H9 (cell line): ENCODE data around the gene GYS1. TPM values are rescaled to one million over a fixed set of nuclear protein-coding genes. Genes with fewer than 3 reads are reported as not detected.

ENCODE experiments used
- DNase-seq: peaks from one replicate; pipeline ENCODE4 v3.0.0-alpha.2; 2017
- H2AFZ ChIP-seq: one replicate; pipeline ENCODE4 v1.6.1; 2013; ENCODE audit warnings: mild to moderate bottlenecking, low read length, control low read depth, moderate library complexity
- H2AK5ac ChIP-seq: 2 replicates; pipeline ENCODE4 v1.6.1; 2013; ENCODE audit warnings: low read length, control low read depth, mixed read lengths; ENCODE audit not compliant: insufficient read length
- H2BK120ac ChIP-seq: one replicate; pipeline ENCODE4 v1.6.1; 2013; ENCODE audit warnings: low read depth, mild to moderate bottlenecking, low read length, control low read depth, inconsistent platforms; ENCODE audit not compliant: poor library complexity, severe bottlenecking
- H2BK12ac ChIP-seq: 2 replicates; pipeline ENCODE4 v1.6.1; 2013; ENCODE audit warnings: low read length, control low read depth, mixed read lengths, low read depth; ENCODE audit not compliant: insufficient read length
- H2BK15ac ChIP-seq: 2 replicates; pipeline ENCODE4 v1.6.1; 2013; ENCODE audit warnings: low read depth, low read length, control low read depth
- H2BK20ac ChIP-seq: one replicate; pipeline ENCODE4 v1.6.1; 2013; ENCODE audit warnings: low read depth, mild to moderate bottlenecking, low read length, control low read depth, inconsistent platforms; ENCODE audit not compliant: poor library complexity, severe bottlenecking
- H2BK5ac ChIP-seq: 2 replicates; pipeline ENCODE4 v1.6.1; 2013; ENCODE audit warnings: low read length, control low read depth, mixed read lengths; ENCODE audit not compliant: insufficient read length
- H3K14ac ChIP-seq: 2 replicates; pipeline ENCODE4 v1.6.1; 2013; ENCODE audit warnings: low read length, control low read depth; ENCODE audit not compliant: insufficient read depth
- H3K18ac ChIP-seq: 2 replicates; pipeline ENCODE4 v1.6.1; 2013; ENCODE audit warnings: low read depth, mild to moderate bottlenecking, mixed read lengths, low read length, control low read depth; ENCODE audit not compliant: insufficient read length
- H3K23ac ChIP-seq: 2 replicates; pipeline ENCODE4 v1.6.1; 2013; ENCODE audit warnings: low read length, control low read depth, mixed read lengths, low read depth; ENCODE audit not compliant: insufficient read length
- H3K23me2 ChIP-seq: 2 replicates; pipeline ENCODE4 v1.6.1; 2013; ENCODE audit warnings: low read depth, mild to moderate bottlenecking, mixed read lengths, low read length, control low read depth; ENCODE audit not compliant: insufficient read length, poor library complexity, severe bottlenecking
- H3K27ac ChIP-seq: 2 replicates; pipeline ENCODE4 v1.5.1; 2013; ENCODE audit warnings: low read length, control low read depth, mixed read lengths, low read depth; ENCODE audit not compliant: insufficient read length
- H3K27me3 ChIP-seq: 2 replicates; pipeline ENCODE4 v1.6.1; 2013; ENCODE audit warnings: low read length, control low read depth, inconsistent platforms; ENCODE audit not compliant: insufficient read depth
- H3K4ac ChIP-seq: 2 replicates; pipeline ENCODE4 v1.6.1; 2013; ENCODE audit warnings: low read depth, mild to moderate bottlenecking, control low read depth, inconsistent platforms, low read length, moderate library complexity
- H3K4me1 ChIP-seq: 2 replicates; pipeline ENCODE4 v1.6.1; 2013; ENCODE audit warnings: low read length, control low read depth, inconsistent platforms; ENCODE audit not compliant: insufficient read depth
- H3K4me2 ChIP-seq: 2 replicates; pipeline ENCODE4 v1.6.1; 2013; ENCODE audit warnings: low read length, control low read depth, mixed read lengths; ENCODE audit not compliant: insufficient read length, insufficient read depth
- H3K56ac ChIP-seq: 2 replicates; pipeline ENCODE4 v1.6.1; 2013; ENCODE audit warnings: low read depth, mild to moderate bottlenecking, mixed read lengths, low read length, control low read depth; ENCODE audit not compliant: insufficient read length
- H3K79me1 ChIP-seq: 2 replicates; pipeline ENCODE4 v1.6.1; 2013; ENCODE audit warnings: low read depth, mild to moderate bottlenecking, moderate library complexity, low read length, control low read depth, inconsistent platforms; ENCODE audit not compliant: insufficient read depth, poor library complexity, severe bottlenecking
- H3K79me2 ChIP-seq: 2 replicates; pipeline ENCODE4 v1.6.1; 2013; ENCODE audit warnings: low read length, control low read depth, inconsistent platforms; ENCODE audit not compliant: insufficient read depth
- H3K9ac ChIP-seq: 2 replicates; pipeline ENCODE4 v1.6.1; 2013; ENCODE audit warnings: low read length, control low read depth, mixed read lengths; ENCODE audit not compliant: insufficient read length; ENCODE audit errors: extremely low read depth
- H3K9me3 ChIP-seq: one replicate; pipeline ENCODE4 v1.6.1; 2013; ENCODE audit warnings: low read depth, low read length, inconsistent platforms; ENCODE audit not compliant: control insufficient read depth
- H3T11ph ChIP-seq: one replicate; pipeline ENCODE4 v1.6.1; 2013; ENCODE audit warnings: mild to moderate bottlenecking, low read length, control low read depth, inconsistent platforms
- H4K20me1 ChIP-seq: one replicate; pipeline ENCODE4 v1.6.1; 2013; ENCODE audit not compliant: control insufficient read depth, insufficient read length, insufficient read depth
- H4K5ac ChIP-seq: 2 replicates; pipeline ENCODE4 v1.6.1; 2013; ENCODE audit warnings: low read depth, mild to moderate bottlenecking, mixed read lengths, low read length, control low read depth; ENCODE audit not compliant: insufficient read length
- H4K8ac ChIP-seq: replicated peaks from 2 replicates; pipeline ENCODE4 v1.6.1; 2013; ENCODE audit warnings: low read length, control low read depth, mixed read lengths, low read depth; ENCODE audit not compliant: insufficient read length
- H4K91ac ChIP-seq: 2 replicates; pipeline ENCODE4 v1.6.1; 2013; ENCODE audit warnings: low read depth, mild to moderate bottlenecking, moderate library complexity, mixed read lengths, low read length, control low read depth; ENCODE audit not compliant: insufficient read length
- H3K27ac Mint-ChIP-seq, 3 experiments: 2 replicates in 2 of 3; 3 replicates in 1 of 3; pipeline ENCODE4 v1.8.0; 2020 to 2021; ENCODE audit warnings: mixed read lengths in 3 of 3, mild to moderate bottlenecking in 1 of 3, moderate library complexity in 1 of 3
- H3K27me3 Mint-ChIP-seq: 2 replicates; pipeline ENCODE4 v1.8.0; 2021; ENCODE audit warnings: low read depth, mild to moderate bottlenecking, moderate library complexity, mixed read lengths
- H3K36me3 Mint-ChIP-seq, 3 experiments: 2 replicates in 2 of 3; 3 replicates in 1 of 3; pipeline ENCODE4 v1.8.0; 2020 to 2021; ENCODE audit warnings: low read depth in 3 of 3, mixed read lengths in 3 of 3; ENCODE audit not compliant: insufficient read depth in 1 of 3
- H3K4me1 Mint-ChIP-seq, 2 experiments: 2 replicates each; pipeline ENCODE4 v1.8.0; 2020; ENCODE audit warnings: mixed read lengths in 2 of 2
- H3K4me3 Mint-ChIP-seq, 2 experiments: 2 replicates in 1 of 2; 3 replicates in 1 of 2; pipeline ENCODE4 v1.8.0; 2020 to 2021; ENCODE audit warnings: mild to moderate bottlenecking in 2 of 2, mixed read lengths in 2 of 2, moderate library complexity in 1 of 2
- H3K9me3 Mint-ChIP-seq, 2 experiments: 2 replicates in 1 of 2; 3 replicates in 1 of 2; pipeline ENCODE4 v1.8.0; 2020; ENCODE audit warnings: mild to moderate bottlenecking in 2 of 2, mixed read lengths in 2 of 2, moderate library complexity in 1 of 2
- CTCF ChIP-seq: fragments of 200-600 bp; sonication (generic); conservative IDR thresholded peaks from 3 replicates; pipeline ENCODE4 v1.8.0; 2021; ENCODE audit warnings: antibody characterized with exemption, mild to moderate bottlenecking
- WGBS: extraction: QIAGEN DNeasy Blood & Tissue Kit; methylation state at CpG from one replicate; pipeline ENCODE4 v1.1.7; 2013; ENCODE audit warnings: missing lambda C conversion rate, low lambda C conversion rate, mixed read lengths; ENCODE audit not compliant: insufficient read length; ENCODE audit errors: extremely low coverage; 5-methylcytosine and 5-hydroxymethylcytosine counted together
- total RNA-seq: library from RNA; stranded (reverse); gene quantifications from 2 replicates; pipeline ENCODE4 v1.2.1, GENCODE V29; 2021

The GYS1 gene
- total RNA-seq, 1 experiment from 2014 or later = 44.3 TPM

- no peak overlapping the region for H3K4me3 Mint-ChIP-seq
Observed at GRCh38 chr19:48988286-48988685, 4.8 kb downstream of the GYS1 start.

More at GRCh38 chr19:48988286-48988685, 4.8 kb downstream of the GYS1 start:
- Mint-ChIP-seq H3K27ac (peak overlapping the region in 1 of 3 experiments; percentile 11; a peak in 2 of 7 replicates), H3K27me3 (no peaks in the 10 kb centered on the region), H3K4me1 (peaks cover 20 to 21% of the 10 kb centered on the region in 2 experiments), H3K36me3 (peaks cover 21 to 59% (median 53%) of the 10 kb centered on the region in 3 experiments), H3K9me3 (no peaks in the 10 kb centered on the region)
- no peak overlapping the region for H2BK20ac ChIP-seq
- no peak overlapping the region for H2BK12ac ChIP-seq
- H3K23ac ChIP-seq = no peak overlapping the region
- peaks cover 8% of the 10 kb centered on the region for H3K23me2 ChIP-seq
- H4K91ac ChIP-seq = no peak overlapping the region
- no peak overlapping the region for H4K5ac ChIP-seq
- H2AFZ ChIP-seq = no peak overlapping the region
- no peaks in the 10 kb centered on the region; the same call in 1 of the 2 replicates for H3K79me2 ChIP-seq
- no peak for DNase-seq
- no peak overlapping the region for H3K4me2 ChIP-seq
- no peak overlapping the region for H2BK15ac ChIP-seq
- no peaks in the 10 kb centered on the region; the same call in 1 of the 2 replicates for H3K4me1 ChIP-seq
- WGBS = no CpG with 5 or more reads among the region's 7 CpGs
- no peak overlapping the region for H3K56ac ChIP-seq
- no peaks in the 10 kb centered on the region for H3K79me1 ChIP-seq
- H2BK5ac ChIP-seq = no peak overlapping the region
- no peak overlapping the region for H3K4ac ChIP-seq
- no peaks in the 10 kb centered on the region for H4K20me1 ChIP-seq
- H3K9me3 ChIP-seq = no peaks in the 10 kb centered on the region
- H3K27ac ChIP-seq = no peak overlapping the region
- H2AK5ac ChIP-seq = no peak overlapping the region
- no peak overlapping the region for H3T11ph ChIP-seq
- H3K9ac ChIP-seq = no peak overlapping the region
- H3K14ac ChIP-seq = no peak overlapping the region
- H3K27me3 ChIP-seq = no peaks in the 10 kb centered on the region
- no peak overlapping the region for H3K18ac ChIP-seq
- H4K8ac ChIP-seq = no peak overlapping the region
- no peak for TF ChIP-seq CTCF
- H2BK120ac ChIP-seq = no peak overlapping the region
